ENCODE results near the gene SPTBN5.

The SPTBN5 gene

GRCh38 chr15:41823502-41823901 is 70.4 kb downstream of the SPTBN5 start:
- DNase-seq (ENCODE audit: low read depth) = no peak

GRCh38 chr15:41822957-41823356 is 70.9 kb downstream of the SPTBN5 start:
- no peak for DNase-seq (ENCODE audit: low read depth)

- DNase-seq (ENCODE audit: low read depth) = no peak
These were observed 71.4 kb downstream of the SPTBN5 start for GRCh38 chr15:41822471-41822870.

GRCh38 chr15:41821831-41822230 is 72.0 kb downstream of the SPTBN5 start:
- DNase-seq (ENCODE audit: low read depth) = no peak

GRCh38 chr15:41820791-41821423 is 72.9 kb downstream of the SPTBN5 start:
- no peak for DNase-seq (ENCODE audit: low read depth)

- DNase-seq (ENCODE audit: low read depth) = no peak
These were observed 74.3 kb downstream of the SPTBN5 start for GRCh38 chr15:41819455-41820050.

- no peak for DNase-seq (ENCODE audit: low read depth)
These were observed 76.1 kb downstream of the SPTBN5 start for GRCh38 chr15:41817781-41818180.

GRCh38 chr15:41817327-41817726 is 76.5 kb downstream of the SPTBN5 start:
- no peak for DNase-seq (ENCODE audit: low read depth)

- no peak for DNase-seq (ENCODE audit: low read depth)
These were observed 77.1 kb downstream of the SPTBN5 start for GRCh38 chr15:41816788-41817187.

GRCh38 chr15:41814534-41814933 is 79.3 kb downstream of the SPTBN5 start:
- no peak for DNase-seq (ENCODE audit: low read depth)

- no peak for DNase-seq (ENCODE audit: low read depth)
These were observed 80.4 kb downstream of the SPTBN5 start for GRCh38 chr15:41813426-41813825.

GRCh38 chr15:41812820-41813375 is 81.0 kb downstream of the SPTBN5 start:
- no peak for DNase-seq (ENCODE audit: low read depth)

- DNase-seq (ENCODE audit: low read depth) = peak; percentile 56
These were observed 82.2 kb downstream of the SPTBN5 start for GRCh38 chr15:41811432-41812195.

GRCh38 chr15:41810651-41811431 is 83.0 kb downstream of the SPTBN5 start:
- DNase-seq (ENCODE audit: low read depth) = no peak

GRCh38 chr15:41809526-41810220 is 84.2 kb downstream of the SPTBN5 start:
- DNase-seq (ENCODE audit: low read depth) = no peak

- no peak for DNase-seq (ENCODE audit: low read depth)
These were observed 84.7 kb downstream of the SPTBN5 start for GRCh38 chr15:41809121-41809520.

GRCh38 chr15:41806291-41807181 is 87.3 kb downstream of the SPTBN5 start:
- no peak for DNase-seq (ENCODE audit: low read depth)

GRCh38 chr15:41805711-41806110 is 88.1 kb downstream of the SPTBN5 start:
- no peak for DNase-seq (ENCODE audit: low read depth)

GRCh38 chr15:41804916-41805666 is 88.8 kb downstream of the SPTBN5 start:
- no peak for DNase-seq (ENCODE audit: low read depth)

- no peak for DNase-seq (ENCODE audit: low read depth)
These were observed 89.5 kb downstream of the SPTBN5 start for GRCh38 chr15:41804361-41804760.

All from stimulated activated CD8-positive, alpha-beta memory T cell treated with anti-CD3 and anti-CD28 coated beads, Interleukin-4, amount 100 ng/mL, for 24 hours (primary cell).